ENCODE measurements around the gene ATL3.
"Not testable (repeated sequence)": the region's sequence is repeated elsewhere in the genome, so short reads cannot be mapped to it uniquely, and the experiment has no call there.

ATL3 gene

GRCh38 chr11:63592975-63593395, 78.2 kb downstream of the ATL3 start:
- TF ChIP-seq, protein P1, sequence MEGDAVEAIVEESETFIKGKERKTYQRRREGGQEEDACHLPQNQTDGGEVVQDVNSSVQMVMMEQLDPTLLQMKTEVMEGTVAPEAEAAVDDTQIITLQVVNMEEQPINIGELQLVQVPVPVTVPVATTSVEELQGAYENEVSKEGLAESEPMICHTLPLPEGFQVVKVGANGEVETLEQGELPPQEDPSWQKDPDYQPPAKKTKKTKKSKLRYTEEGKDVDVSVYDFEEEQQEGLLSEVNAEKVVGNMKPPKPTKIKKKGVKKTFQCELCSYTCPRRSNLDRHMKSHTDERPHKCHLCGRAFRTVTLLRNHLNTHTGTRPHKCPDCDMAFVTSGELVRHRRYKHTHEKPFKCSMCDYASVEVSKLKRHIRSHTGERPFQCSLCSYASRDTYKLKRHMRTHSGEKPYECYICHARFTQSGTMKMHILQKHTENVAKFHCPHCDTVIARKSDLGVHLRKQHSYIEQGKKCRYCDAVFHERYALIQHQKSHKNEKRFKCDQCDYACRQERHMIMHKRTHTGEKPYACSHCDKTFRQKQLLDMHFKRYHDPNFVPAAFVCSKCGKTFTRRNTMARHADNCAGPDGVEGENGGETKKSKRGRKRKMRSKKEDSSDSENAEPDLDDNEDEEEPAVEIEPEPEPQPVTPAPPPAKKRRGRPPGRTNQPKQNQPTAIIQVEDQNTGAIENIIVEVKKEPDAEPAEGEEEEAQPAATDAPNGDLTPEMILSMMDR (IDR thresholded peaks at IDR 0.05; ENCODE audit: insufficient read depth, low read depth, low read length, missing control alignments), result peak; percentile 73
- no peak overlapping the region for H3K4me3 ChIP-seq (ENCODE audit: low read depth, low read length)
- DNase-seq (ENCODE audit: low read depth), result peak; percentile 52

DNA sequence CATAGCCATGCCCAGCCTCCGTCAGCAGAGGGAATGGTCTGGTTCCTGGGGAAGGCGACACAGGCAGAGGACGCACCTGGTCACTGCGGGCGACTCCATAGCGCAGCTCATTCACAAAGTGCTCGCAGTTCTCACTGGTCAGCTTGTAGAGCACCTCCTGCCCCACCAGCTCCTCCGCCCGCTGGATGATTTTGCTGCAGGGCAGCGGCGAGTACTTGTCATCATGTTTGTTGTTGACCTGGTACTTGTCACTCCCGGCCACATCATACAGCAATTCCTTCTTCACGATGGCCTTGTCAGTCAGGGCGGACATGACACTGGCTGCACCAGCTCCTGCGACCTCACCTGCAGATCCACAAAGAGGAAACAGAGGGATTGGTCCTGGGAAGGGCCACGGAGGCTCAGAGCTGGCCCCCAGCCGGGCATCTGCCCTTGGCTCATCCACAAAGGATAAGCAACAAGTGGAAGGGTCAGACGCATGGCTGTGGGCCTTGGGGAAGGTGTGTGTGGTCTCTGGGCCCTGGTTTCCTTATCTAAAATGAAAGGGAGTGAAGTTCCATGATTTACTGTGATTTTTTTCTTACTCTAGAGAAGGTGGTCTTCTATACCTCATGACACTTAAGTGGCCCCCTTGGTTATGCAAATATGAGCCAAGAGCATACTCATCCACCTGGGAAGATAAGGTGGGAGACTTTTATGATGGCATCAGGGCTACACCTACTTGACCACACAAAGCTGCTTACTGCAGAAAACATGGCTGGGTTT, 81.0 kb downstream of the ATL3 start:
- DNase-seq (ENCODE audit: low read depth), result no peak
- no peak overlapping the region for H3K4me3 ChIP-seq (ENCODE audit: low read depth, low read length)
- TF ChIP-seq, protein P1 (IDR thresholded peaks at IDR 0.05; ENCODE audit: insufficient read depth, low read depth, low read length, missing control alignments), result no peak

GRCh38 chr11:63589000-63589399, 82.2 kb downstream of the ATL3 start:
- TF ChIP-seq, protein P1 (IDR thresholded peaks at IDR 0.05; ENCODE audit: insufficient read depth, low read depth, low read length, missing control alignments), result no peak
- H3K4me3 ChIP-seq (ENCODE audit: low read depth, low read length), result no peak overlapping the region
- DNase-seq (ENCODE audit: low read depth), result no peak

- DNase-seq (ENCODE audit: low read depth), result no peak
- TF ChIP-seq, protein P1 (IDR thresholded peaks at IDR 0.05; ENCODE audit: insufficient read depth, low read depth, low read length, missing control alignments), result no peak
- H3K4me3 ChIP-seq (ENCODE audit: low read depth, low read length), result no peak overlapping the region
These were observed 84.6 kb downstream of the ATL3 start for GRCh38 chr11:63586451-63587166.

- no peak overlapping the region for H3K4me3 ChIP-seq (ENCODE audit: low read depth, low read length)
- TF ChIP-seq, protein P1 (IDR thresholded peaks at IDR 0.05; ENCODE audit: insufficient read depth, low read depth, low read length, missing control alignments), result no peak
- no peak for DNase-seq (ENCODE audit: low read depth)
These were observed 87.9 kb downstream of the ATL3 start for GRCh38 chr11:63583357-63583677.

GRCh38 chr11:63581224-63581623, 90.0 kb downstream of the ATL3 start:
- DNase-seq (ENCODE audit: low read depth); H3K4me3 ChIP-seq (ENCODE audit: low read depth, low read length): not testable (repeated sequence)

GRCh38 chr11:63578882-63579281, 92.3 kb downstream of the ATL3 start:
- not testable (repeated sequence) for H3K4me3 ChIP-seq (ENCODE audit: low read depth, low read length); DNase-seq (ENCODE audit: low read depth)
